GM18951 (cell line): Measurements from ENCODE around the gene B9D2.

Experiments
- POLR2A ChIP-seq: IDR thresholded peaks from 4 replicates; pipeline ENCODE4 v1.6.1; 2011; ENCODE audit warnings: mild to moderate bottlenecking; ENCODE audit not compliant: insufficient read length, insufficient read depth; ENCODE audit errors: extremely low read depth
- in situ Hi-C: fragments of 300-500 bp; cut with MboI; formaldehyde crosslinking; loops from one replicate; pipeline ENCODE4 v1.12.0; 2022; ENCODE audit warnings: low sequenced_read_pairs, mixed read lengths, inconsistent platforms; ENCODE audit not compliant: unreplicated experiment

Gene B9D2

GRCh38 chr19:41339936-41340335, 24.0 kb downstream of the B9D2 start:
- in situ Hi-C loops, result no loop called here
- TF ChIP-seq POLR2A, result no peak

- TF ChIP-seq POLR2A, result no peak
Measured at GRCh38 chr19:41335467-41335866, 28.5 kb downstream of the B9D2 start.

GRCh38 chr19:41334793-41335192, 29.2 kb downstream of the B9D2 start:
- in situ Hi-C loops, result no loop called here
- no peak for TF ChIP-seq POLR2A

More at GRCh38 chr19:41335467-41335866, 28.5 kb downstream of the B9D2 start:
- in situ Hi-C loops, result no loop called here

- in situ Hi-C loops, result no loop called here
- TF ChIP-seq POLR2A, result no peak
Measured at GRCh38 chr19:41332468-41332867, 31.5 kb downstream of the B9D2 start.

GRCh38 chr19:41332000-41332399, 31.9 kb downstream of the B9D2 start:
- in situ Hi-C loops, result no loop called here
- TF ChIP-seq POLR2A, result no peak

- no peak for TF ChIP-seq POLR2A
Measured at GRCh38 chr19:41330946-41331678, 32.8 kb downstream of the B9D2 start.

GRCh38 chr19:41330481-41330880, 33.5 kb downstream of the B9D2 start:
- in situ Hi-C loops, result no loop called here
- TF ChIP-seq POLR2A, result no peak

More at GRCh38 chr19:41330946-41331678, 32.8 kb downstream of the B9D2 start:
- in situ Hi-C loops, result no loop called here

- peak; percentile 5 for TF ChIP-seq POLR2A
- in situ Hi-C loops, result no loop called here
Measured at GRCh38 chr19:41328842-41329225, 35.1 kb downstream of the B9D2 start.

- TF ChIP-seq POLR2A, result no peak
- in situ Hi-C loops, result no loop called here
Measured at GRCh38 chr19:41328157-41328841, 35.6 kb downstream of the B9D2 start.

- in situ Hi-C loops, result no loop called here
Measured at GRCh38 chr19:41327576-41328156, 36.3 kb downstream of the B9D2 start.

GRCh38 chr19:41327076-41327575, 36.8 kb downstream of the B9D2 start:
- in situ Hi-C loops, result no loop called here
- no peak for TF ChIP-seq POLR2A

More at GRCh38 chr19:41327576-41328156, 36.3 kb downstream of the B9D2 start:
- peak; percentile 63 for TF ChIP-seq POLR2A

- TF ChIP-seq POLR2A, result no peak
- in situ Hi-C loops, result no loop called here
Measured at GRCh38 chr19:41325947-41326706, 37.8 kb downstream of the B9D2 start.

- in situ Hi-C loops, result no loop called here
- no peak for TF ChIP-seq POLR2A
Measured at GRCh38 chr19:41325640-41325946, 38.4 kb downstream of the B9D2 start.
